HG02623 (cell line): ENCODE measurements around the gene TRDN.
"Not testable (repeated sequence)": the region's sequence is repeated elsewhere in the genome, so short reads cannot be mapped to it uniquely, and the experiment has no call there.

ENCODE experiments used
- ATAC-seq: cut with Tn5 transposase; IDR thresholded peaks from one replicate; pipeline ENCODE4 v1.9.1; 2021; ENCODE audit warnings: moderate library complexity; ENCODE audit not compliant: unreplicated experiment

TRDN gene

DNA sequence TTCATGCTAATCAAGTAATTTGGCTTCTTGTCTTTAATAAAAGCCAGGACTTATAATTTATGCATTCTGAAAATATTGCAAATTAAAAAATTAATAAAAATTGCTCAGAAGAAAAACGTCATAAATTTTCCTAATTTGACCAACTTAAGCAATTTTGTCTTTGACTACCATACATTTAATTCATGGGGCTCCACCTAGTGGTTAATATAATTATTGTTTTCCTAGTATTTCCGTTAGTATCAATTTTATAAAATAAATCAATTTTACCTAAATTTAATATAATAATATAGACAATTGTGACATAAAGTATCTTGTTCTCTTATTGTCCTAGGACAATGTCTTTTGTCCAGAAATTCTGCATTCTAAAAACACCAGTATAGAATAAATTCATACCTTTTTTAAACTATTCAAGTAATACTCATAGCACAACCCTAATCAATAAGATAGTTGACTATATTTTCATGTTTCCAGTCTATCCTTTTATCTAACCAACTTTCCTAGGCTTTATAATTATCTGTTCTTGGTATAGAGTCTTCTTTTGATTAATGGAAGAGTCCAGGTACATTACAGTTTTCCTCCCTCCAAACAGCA is 319.9 kb downstream of the TRDN start:
- no peak for ATAC-seq

DNA sequence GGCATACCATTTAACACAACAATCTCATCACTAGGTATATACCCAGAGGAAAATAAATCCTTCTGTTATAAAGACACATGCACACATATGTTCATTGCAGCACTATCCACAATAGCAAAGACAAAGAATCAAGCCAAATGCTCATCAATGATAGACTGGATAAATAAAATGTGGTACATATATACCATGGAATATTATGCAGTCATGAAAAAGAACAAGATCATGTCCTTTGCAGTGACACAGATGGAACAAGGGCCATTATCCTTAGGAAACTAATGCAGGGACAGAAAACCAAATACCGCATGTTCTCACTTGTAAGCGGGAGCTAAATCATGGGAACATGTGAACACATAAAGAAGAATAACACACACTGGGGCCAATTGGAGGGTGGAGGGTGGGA is 322.3 kb downstream of the TRDN start:
- not testable (repeated sequence) for ATAC-seq

DNA sequence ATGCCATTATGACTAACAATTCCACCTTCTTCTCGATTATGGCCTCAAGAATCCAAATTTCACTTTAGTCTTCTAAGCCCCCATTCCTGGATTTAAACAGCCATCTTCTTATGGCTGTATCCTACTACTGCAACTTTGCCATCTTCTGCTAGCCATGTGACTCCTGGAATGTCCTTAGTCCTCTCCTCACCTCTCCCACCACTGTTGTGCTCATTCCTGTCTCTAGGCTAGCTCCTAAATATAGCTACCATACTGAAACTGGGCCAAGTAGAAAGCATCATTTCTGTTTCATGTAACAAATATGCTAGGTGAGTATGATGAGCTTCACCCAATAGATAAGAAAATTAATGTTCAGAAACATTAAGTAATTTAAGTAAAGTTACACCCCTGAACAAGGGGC is 327.6 kb downstream of the TRDN start:
- ATAC-seq = no peak

DNA sequence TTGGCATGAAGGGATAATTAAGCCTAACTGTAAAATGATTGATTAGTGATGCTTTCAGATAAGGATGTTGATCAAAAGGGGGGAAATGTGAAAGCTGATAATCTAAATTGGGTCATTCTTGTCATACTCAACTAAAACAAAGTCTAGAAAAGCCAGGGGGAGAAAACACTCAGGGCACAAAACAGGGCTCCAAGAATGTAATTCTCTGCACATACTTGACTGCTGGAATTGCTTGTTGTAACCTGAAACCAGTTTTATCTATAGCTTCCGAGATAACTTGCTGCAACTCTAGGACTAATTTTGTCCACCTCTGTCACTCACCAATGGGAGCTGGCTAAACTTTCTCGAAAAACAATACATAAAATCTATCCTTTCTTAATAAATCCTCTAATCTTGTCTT is 330.4 kb downstream of the TRDN start:
- ATAC-seq = no peak

DNA sequence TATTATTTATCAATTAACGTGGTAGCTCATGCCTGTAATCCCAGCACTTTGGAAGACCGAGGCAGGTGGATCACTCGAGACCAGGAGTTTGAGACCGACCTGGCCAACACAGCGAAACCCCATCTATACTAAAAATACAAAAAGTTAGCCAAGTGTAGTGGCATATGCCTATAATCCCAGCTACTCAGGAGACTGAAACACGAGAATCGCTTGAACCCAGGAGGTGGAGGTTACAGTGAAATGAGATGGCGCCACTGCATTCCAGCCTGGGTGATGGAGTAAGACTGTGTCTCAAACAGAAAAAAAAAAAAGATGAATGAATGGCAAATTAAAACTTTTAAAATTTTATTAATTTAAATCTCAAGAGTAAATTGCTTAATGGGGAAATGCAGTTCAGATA is 341.1 kb downstream of the TRDN start:
- no peak for ATAC-seq

DNA sequence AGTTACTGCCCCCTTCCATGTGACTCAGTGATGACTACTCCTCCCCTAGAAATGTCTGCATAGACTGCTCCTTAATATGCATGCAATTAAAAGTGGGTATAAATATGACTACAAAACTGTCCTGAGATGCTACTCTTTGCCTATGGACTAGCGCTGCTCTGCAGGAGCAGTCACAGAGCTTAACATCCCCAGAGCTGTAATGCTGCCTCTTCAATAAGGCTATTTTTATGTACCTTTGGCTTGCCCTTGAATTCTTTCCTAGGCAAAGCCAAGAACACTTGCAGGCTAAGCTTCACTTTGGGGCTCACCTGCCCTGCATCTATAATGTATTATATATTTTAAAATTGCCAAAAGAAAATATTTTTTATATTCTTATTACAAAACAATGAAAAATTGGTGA is 341.6 kb downstream of the TRDN start:
- ATAC-seq = no peak

DNA sequence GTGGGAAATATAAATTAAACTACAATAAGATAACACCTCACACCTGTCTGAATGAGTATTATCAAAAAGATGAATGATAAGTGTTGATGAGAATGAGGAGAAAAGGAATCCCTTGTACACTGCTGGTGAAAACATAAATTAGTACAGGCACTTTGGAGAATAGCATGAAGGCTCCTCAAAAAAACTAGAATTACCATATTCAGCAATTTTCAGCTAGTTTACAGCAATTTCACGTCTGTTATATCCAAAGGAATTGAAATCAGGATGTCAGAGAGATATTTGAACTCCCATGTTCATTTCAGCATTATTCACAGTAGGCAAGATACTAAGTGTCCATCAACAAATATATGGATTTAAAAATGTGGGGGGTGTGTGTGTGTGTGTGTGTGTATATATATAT is 348.1 kb downstream of the TRDN start:
- ATAC-seq = no peak

DNA sequence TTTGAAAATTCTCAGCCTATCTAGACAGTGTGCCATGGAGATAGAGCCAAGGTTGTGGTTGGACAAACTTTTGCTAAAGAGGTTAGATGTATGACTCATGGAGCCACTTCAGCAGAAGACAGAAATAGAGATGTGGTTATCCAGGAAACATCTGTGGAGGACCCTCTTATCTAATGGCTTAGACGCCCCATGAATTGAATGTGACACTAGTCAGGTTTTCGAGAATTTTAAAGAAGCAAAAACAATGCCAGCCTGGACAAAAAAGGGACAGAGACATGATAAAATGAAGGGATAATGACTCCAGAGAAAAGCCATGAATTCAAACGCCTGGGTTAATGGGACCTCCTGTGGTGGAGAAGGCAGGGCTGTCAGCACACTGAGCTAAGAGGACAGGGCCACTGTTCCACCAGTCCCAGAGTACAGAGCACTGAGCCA is 360.2 kb downstream of the TRDN start:
- no peak for ATAC-seq

DNA sequence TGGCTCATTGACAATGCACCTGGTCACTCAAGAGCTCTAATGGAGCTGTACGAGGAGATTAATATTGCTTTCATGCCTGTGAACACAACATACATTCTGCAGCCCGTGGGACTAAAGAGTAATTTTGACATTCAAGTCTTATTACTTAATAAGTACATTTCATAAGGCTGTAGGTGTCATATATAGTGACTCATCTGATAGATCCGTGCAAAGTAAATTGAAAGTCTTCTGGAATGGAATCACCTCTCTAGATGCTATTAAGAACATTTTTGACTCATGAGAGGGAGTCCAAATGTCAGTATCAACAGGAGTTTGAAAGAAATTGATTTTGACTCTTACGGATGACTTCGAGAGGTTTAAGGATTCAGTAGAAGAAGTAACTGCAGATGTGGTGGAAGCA is 372.8 kb downstream of the TRDN start:
- no peak for ATAC-seq

DNA sequence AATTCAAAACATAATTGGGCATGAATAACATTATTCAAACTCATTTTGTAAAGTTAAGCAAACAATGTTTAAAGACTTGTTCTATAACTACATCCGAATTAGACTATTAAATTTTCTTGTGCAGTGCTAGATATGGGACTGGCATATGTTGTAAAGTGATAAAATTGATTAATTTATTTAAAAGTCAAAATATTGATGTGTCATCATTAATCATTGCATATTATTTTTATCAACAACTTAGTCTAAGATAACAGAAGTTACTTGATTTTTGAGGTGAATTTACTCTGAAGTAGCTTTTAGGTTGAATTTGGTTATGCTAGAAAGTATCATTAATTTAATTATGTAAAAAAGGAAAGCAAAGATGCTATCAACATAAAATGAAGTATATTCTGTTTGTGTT is 396.1 kb downstream of the TRDN start:
- ATAC-seq = no peak

DNA sequence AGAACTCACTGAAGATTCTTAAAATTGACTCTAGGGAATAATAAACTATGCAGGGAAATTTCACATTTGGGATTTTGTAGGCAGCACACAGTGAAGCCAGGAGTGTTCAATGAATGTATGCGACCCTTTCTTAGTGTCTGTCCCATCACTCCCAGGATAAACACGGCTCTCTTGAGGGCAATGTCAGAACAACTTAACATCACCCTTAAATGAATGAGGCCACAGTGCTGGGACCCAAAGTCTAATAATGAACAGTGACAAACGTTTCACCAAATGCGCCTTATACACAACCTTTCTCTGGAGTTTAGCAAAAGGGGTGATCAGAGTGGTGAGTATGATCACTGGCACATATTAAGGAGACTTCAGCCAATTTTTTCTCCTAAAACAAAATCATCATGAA is 403.4 kb downstream of the TRDN start:
- no peak for ATAC-seq

DNA sequence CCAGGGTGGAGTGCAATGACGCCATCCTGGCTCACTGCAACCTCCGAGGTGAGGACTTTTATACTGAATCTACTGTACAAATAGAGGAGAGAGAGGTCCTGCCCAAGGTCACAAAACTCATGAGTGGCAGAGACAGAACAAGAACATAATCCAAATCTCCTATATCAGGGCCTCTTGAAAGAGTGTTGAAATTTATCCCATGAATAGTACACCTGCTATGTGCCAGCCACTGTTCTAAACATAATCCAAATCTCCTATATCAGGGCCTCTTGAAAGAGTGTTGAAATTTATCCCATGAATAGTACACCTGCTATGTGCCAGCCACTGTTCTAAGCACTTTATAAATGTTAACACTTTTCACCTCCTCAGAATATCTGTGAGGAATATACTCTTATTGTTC is 409.0 kb downstream of the TRDN start:
- not testable (repeated sequence) for ATAC-seq

DNA sequence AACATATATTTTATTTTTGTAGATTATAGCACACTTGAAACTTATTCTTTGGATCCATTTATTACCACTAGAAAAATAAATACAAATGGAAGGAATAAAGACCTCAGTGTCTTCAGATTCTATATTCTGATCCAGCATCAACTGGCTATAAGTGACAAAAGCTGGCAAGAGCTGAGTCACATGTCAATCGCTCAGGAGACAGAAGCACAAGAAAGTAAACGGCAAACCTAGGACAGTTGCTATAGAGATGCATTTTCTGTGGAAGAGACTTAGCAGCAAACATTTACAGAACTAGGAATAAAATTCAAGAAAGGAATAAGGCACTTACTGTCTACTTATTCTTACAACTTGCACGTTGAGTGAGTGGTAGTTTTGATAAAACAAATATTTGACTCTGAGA is 410.4 kb downstream of the TRDN start:
- ATAC-seq = no peak

DNA sequence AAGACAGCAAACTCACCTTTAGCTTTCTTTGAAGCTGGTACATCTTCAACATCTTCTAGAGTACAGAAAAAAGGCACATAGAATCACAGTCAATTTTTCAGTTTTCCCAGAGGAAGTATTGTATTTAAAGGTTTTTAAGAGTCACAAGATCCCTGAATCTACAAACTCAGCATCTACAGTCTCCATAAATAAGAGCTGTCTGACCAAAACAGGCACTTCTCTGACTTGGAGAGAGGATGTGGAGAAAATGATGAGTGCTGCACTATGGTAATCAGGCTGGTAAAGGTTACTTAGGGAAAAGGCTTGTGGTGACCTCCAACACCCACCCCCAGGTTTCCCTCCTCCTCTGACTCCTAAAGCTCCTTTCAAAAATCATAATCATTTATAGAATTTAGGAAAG is 412.7 kb downstream of the TRDN start:
- ATAC-seq = no peak

DNA sequence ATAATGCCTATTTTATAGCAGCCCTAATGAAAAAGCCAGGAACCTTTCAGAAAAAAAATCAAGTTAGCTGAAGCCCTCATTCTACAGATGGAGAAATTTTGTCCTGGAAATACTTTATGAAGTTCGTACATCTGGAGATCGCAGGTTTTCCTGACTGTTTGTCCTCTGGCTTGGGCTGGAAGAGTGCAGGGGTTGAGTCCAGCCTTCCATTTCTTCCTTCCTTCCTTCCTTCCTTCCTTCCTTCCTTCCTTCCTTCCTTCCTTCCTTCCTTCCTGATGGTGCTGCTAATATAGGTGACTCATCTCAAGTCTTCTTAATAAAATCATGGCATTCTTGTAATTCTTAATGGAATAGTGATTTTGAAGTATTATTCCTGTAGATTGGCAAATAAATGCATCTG is 413.3 kb downstream of the TRDN start:
- ATAC-seq = no peak

DNA sequence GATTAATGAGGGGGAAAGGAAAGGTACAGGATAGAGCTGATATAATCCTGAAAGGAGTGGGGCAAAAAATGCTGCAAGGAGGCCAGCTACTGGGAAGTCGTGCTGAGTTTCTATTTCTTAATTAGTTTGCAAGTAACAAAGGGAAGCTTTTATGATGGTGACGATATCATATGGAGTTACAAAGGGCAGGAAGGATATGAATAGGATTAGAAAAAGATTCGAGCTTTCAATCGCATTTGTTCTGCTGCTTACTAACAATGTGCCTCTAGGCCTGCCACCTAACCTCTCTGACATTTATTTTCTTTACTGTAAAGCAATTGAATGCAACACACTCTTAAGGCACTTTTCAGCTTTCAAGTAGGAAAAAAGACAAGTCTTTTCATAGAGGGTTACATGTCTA is 421.5 kb downstream of the TRDN start:
- ATAC-seq = no peak

DNA sequence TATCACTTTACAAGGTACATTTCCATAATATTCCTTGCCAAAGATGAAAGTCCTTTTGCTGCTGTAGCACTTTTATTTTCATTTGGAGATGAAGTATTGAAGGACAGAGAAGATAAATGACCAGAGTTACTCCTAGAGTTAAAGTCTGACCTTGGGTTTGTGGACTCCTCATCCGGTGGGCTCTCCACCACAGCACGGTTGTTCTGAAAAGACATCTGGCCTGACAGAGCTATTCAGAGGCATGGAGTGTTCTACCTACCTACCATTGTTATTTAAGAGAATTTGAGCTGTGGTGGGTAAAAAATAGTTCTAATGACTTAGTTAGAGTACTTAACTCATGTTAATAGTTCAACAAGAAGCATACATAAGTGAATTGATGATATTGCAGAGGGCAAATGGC is 422.3 kb downstream of the TRDN start:
- ATAC-seq = no peak

DNA sequence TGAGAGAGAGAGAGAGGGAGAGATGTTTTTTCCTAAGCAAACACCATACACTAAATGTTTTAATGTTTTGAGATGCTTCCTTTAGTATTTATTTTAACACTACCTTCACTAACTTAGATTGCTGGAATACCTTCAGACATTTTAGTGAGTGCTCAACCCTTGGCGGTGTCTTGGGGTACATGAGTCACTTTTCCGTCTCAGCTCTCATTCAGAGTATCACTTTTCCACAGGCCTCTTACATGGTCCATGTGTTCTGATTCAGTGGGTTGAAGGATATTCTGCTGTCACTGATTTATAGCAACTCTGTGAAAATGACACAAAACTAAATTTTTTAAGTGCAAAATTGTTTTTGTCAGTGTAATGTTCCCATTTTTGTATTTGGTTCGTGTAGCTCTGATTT is 422.8 kb downstream of the TRDN start:
- ATAC-seq = no peak

DNA sequence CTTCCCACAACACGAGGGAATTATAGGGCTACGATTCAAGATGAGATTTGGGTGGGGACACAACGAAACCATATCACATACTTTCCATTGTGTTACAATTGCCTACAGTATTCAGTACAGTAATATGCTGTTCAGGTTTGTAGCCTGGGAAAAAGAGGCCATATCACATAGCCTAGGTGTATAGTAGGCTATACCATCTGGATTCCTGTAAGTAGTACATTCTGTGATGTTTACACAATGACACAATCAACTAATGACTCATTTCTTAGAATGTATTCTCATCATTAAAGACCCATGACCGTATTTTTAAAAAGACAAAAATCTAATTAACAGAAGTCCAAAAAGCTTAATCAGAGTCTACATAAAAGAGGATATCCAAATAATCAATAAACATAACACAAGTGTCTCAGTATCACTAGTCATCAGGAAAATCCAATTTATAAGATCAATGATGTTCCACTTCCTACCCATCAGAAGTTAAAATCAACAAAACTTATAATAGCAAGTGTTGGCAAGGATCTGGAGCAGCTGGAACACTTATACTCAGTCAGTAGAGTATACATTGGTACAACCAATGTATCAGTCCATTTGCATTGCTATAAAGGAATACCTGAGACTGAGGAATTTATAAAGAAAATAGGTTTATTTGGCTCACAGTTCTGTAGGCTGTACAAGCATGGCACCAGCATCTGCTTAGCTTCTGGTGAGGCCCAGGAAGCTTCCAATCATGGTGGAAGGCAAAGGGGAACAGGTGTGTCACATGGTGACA is 424.8 kb downstream of the TRDN start:
- ATAC-seq = no peak

DNA sequence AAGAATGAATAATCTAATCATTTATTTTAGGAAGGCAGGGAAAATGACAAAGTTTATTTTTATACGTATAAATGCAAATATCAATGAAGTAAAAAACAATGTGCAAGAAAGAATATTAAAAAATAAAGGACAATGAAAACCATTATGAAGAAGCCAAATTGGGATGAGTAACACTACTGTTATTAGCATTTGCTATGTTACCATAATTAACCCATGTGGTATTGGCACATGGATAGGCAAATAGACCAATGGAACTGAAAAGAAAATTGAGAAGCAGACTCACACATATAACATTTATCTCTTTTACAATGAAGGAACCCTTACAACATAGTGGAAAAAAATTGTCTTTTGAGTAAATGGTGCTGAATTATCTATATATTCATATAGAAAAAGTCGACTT is 426.1 kb downstream of the TRDN start:
- ATAC-seq = no peak

DNA sequence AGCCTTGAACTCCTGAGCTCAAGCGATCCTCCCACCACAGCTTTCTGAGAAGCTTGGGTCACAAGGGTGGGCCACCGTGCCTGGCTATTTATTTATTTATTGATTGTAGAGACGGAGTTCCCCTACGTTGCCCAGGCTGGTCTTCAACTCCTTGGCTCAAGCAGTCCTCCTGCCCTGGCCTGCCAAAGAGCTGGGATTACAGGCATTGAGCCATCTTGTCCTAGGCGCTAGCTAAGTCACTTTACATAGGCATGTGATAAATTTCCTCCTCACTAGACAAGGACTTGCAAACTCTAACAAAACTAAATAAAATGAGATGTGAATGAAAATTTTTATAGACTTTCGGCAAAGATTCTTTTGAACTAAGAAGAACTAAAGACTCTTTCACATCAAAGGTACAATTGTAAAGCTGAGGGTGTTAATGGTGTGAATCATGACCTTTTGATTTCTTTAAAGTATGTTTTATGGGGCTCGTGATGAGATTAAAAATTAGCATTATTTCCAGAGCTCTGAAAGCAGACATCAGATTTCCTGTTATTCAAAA is 428.7 kb downstream of the TRDN start:
- ATAC-seq = no peak

DNA sequence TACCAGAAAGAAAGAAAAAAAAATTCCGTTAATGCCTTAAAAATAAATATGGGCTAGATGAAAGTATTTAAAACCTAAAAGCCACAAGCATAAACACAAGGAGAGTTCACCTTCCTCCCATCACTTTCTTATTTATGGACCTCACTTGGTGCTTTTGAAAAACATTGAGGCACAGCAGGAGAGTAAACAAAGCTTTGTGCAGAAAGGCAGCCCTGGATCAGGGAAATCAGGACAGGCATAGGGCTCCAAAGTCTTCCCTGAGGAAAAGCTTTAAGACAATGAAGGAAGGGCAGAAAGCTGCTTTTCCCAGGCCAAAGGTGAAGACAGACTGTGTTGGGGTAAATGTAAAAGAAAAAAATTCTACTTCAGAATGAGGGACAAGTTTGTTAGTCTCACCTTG is 432.8 kb downstream of the TRDN start:
- ATAC-seq = no peak
